Astrocyte (in vitro differentiated cells and primary cell): Measurements from ENCODE around the gene TP73.

Experiments used
- EZH2 ChIP-seq: IDR thresholded peaks from 2 replicates; pipeline ENCODE4 v1.6.1; 2012; ENCODE audit warnings: mild to moderate bottlenecking, low read length, inconsistent platforms; ENCODE audit not compliant: insufficient read depth
- TF ChIP-seq, protein P1 (sequence below): IDR thresholded peaks from 2 replicates; pipeline ENCODE4 v1.5.1; 2011; ENCODE audit warnings: low read depth, mild to moderate bottlenecking, inconsistent platforms, low read length, moderate library complexity; ENCODE audit not compliant: insufficient read depth

GRCh38 chr1:3730543-3731247 is 78.4 kb downstream of the TP73 start:
- TF ChIP-seq, protein P1, sequence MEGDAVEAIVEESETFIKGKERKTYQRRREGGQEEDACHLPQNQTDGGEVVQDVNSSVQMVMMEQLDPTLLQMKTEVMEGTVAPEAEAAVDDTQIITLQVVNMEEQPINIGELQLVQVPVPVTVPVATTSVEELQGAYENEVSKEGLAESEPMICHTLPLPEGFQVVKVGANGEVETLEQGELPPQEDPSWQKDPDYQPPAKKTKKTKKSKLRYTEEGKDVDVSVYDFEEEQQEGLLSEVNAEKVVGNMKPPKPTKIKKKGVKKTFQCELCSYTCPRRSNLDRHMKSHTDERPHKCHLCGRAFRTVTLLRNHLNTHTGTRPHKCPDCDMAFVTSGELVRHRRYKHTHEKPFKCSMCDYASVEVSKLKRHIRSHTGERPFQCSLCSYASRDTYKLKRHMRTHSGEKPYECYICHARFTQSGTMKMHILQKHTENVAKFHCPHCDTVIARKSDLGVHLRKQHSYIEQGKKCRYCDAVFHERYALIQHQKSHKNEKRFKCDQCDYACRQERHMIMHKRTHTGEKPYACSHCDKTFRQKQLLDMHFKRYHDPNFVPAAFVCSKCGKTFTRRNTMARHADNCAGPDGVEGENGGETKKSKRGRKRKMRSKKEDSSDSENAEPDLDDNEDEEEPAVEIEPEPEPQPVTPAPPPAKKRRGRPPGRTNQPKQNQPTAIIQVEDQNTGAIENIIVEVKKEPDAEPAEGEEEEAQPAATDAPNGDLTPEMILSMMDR = no peak
- TF ChIP-seq EZH2 = no peak
